ENCODE data around the gene LECT2. TPM values are rescaled to one million over a fixed set of nuclear protein-coding genes. Genes with fewer than 3 reads are reported as not detected.

Gene LECT2
- total RNA-seq, 2 experiments from 2014 or later, result not detected

GRCh38 chr5:135988546-135988945 lies 33.8 kb upstream of the LECT2 start:
- CTCF ChIA-PET (ENCODE audit: unreplicated experiment), result no interaction called here
- POLR2A ChIA-PET, result no interaction called here
- intact Hi-C loops (cut with micrococcal nuclease; ENCODE audit: unreplicated experiment), result no loop called here

GRCh38 chr5:135986891-135987401 lies 32.2 kb upstream of the LECT2 start:
- no peak for DNase-seq (ENCODE audit: low spot score)
- H3K36me3 ChIP-seq (ENCODE audit: insufficient read depth, low read length), result no peaks in the 10 kb centered on the region
- ChIA-PET POLR2A (no interaction called here), CTCF (ENCODE audit: unreplicated experiment) (interaction anchor here (1.4 kb wide), 1 partner anchor 9 kb away, joined by 3 read pairs; no protein-coding TSS in a partner anchor)
- TF ChIP-seq EZH2phosphoT487 (IDR thresholded peaks at IDR 0.05; ENCODE audit: borderline replicate concordance, low read depth, low read length), result no peak
- no peak for TF ChIP-seq CTCF (conservative IDR thresholded peaks at IDR 0.05; ENCODE audit: low read length)
- no peak overlapping the region for H3K27ac ChIP-seq (ENCODE audit: low read depth, low read length, poor library complexity, severe bottlenecking)
- H2AFZ ChIP-seq (ENCODE audit: low read length), result no peak overlapping the region
- no TSS peak for BruUV-seq (replicated peaks)
- H3K4me2 ChIP-seq (ENCODE audit: low read length), result no peak overlapping the region
- H3K4me3 ChIP-seq (ENCODE audit: low read depth, low read length, poor library complexity, severe bottlenecking), result no peak overlapping the region
- intact Hi-C loops (cut with micrococcal nuclease; ENCODE audit: unreplicated experiment), result no loop called here
- no peaks in the 10 kb centered on the region for H3K4me1 ChIP-seq (ENCODE audit: insufficient read depth, low read length, poor library complexity, severe bottlenecking)
- no peaks in the 10 kb centered on the region for H4K20me1 ChIP-seq (ENCODE audit: insufficient read depth, low read length)
- no peaks in the 10 kb centered on the region for H3K9me3 ChIP-seq (ENCODE audit: low read length)
- H3K9me2 ChIP-seq (ENCODE audit: insufficient read depth, low read length), result no peaks in the 10 kb centered on the region
- no peaks in the 10 kb centered on the region for H3K79me2 ChIP-seq (ENCODE audit: insufficient read depth, low read depth, low read length)

More at GRCh38 chr5:135988546-135988945, 33.8 kb upstream of the LECT2 start:
- Histone ChIP-seq H4K20me1 (ENCODE audit: insufficient read depth, low read length) (no peaks in the 10 kb centered on the region), H2AFZ (ENCODE audit: low read length) (no peak overlapping the region), H3K27ac (ENCODE audit: low read depth, low read length, poor library complexity, severe bottlenecking) (no peak overlapping the region), H3K9me2 (ENCODE audit: insufficient read depth, low read length) (no peaks in the 10 kb centered on the region), H3K9me3 (ENCODE audit: low read length) (no peaks in the 10 kb centered on the region), H3K36me3 (ENCODE audit: insufficient read depth, low read length) (no peaks in the 10 kb centered on the region), H3K79me2 (ENCODE audit: insufficient read depth, low read depth, low read length) (no peaks in the 10 kb centered on the region), H3K4me1 (ENCODE audit: insufficient read depth, low read length, poor library complexity, severe bottlenecking) (no peaks in the 10 kb centered on the region), H3K4me2 (ENCODE audit: low read length) (peak overlapping the region; percentile 3; the same call in 1 of the 2 replicates), H3K4me3 (ENCODE audit: low read depth, low read length, poor library complexity, severe bottlenecking) (no peak overlapping the region)
- no peak for TF ChIP-seq EZH2phosphoT487 (IDR thresholded peaks at IDR 0.05; ENCODE audit: borderline replicate concordance, low read depth, low read length)
- no peak for TF ChIP-seq CTCF (conservative IDR thresholded peaks at IDR 0.05; ENCODE audit: low read length)
- no TSS peak for BruUV-seq (replicated peaks)
- DNase-seq (ENCODE audit: low spot score), result no peak

- H4K20me1 ChIP-seq (ENCODE audit: insufficient read depth, low read length), result no peaks in the 10 kb centered on the region
- no peak overlapping the region for H2AFZ ChIP-seq (ENCODE audit: low read length)
- no peaks in the 10 kb centered on the region for H3K4me1 ChIP-seq (ENCODE audit: insufficient read depth, low read length, poor library complexity, severe bottlenecking)
- BruUV-seq (replicated peaks), result no TSS peak
- H3K9me2 ChIP-seq (ENCODE audit: insufficient read depth, low read length), result no peaks in the 10 kb centered on the region
- no peaks in the 10 kb centered on the region for H3K9me3 ChIP-seq (ENCODE audit: low read length)
- no peak overlapping the region for H3K4me3 ChIP-seq (ENCODE audit: low read depth, low read length, poor library complexity, severe bottlenecking)
- no peak for DNase-seq (ENCODE audit: low spot score)
- ChIA-PET POLR2A (interaction anchor here (0.6 kb wide), 1 partner anchor 237 kb away, joined by 3 read pairs; no protein-coding TSS in a partner anchor), CTCF (ENCODE audit: unreplicated experiment) (interaction anchor here (1.4 kb wide), 1 partner anchor 9 kb away, joined by 3 read pairs; no protein-coding TSS in a partner anchor)
- intact Hi-C loops (cut with micrococcal nuclease; ENCODE audit: unreplicated experiment), result no loop called here
- TF ChIP-seq EZH2phosphoT487 (IDR thresholded peaks at IDR 0.05; ENCODE audit: borderline replicate concordance, low read depth, low read length), result no peak
- no peak for TF ChIP-seq CTCF (conservative IDR thresholded peaks at IDR 0.05; ENCODE audit: low read length)
- no peak overlapping the region for H3K4me2 ChIP-seq (ENCODE audit: low read length)
- no peaks in the 10 kb centered on the region for H3K79me2 ChIP-seq (ENCODE audit: insufficient read depth, low read depth, low read length)
- no peak overlapping the region for H3K27ac ChIP-seq (ENCODE audit: low read depth, low read length, poor library complexity, severe bottlenecking)
- no peaks in the 10 kb centered on the region for H3K36me3 ChIP-seq (ENCODE audit: insufficient read depth, low read length)
These were observed 31.6 kb upstream of the LECT2 start for GRCh38 chr5:135986401-135986800.
